Osteocyte (in vitro differentiated cells): ENCODE measurements around the gene CASZ1. TPM values are rescaled to one million over a fixed set of nuclear protein-coding genes. Genes with fewer than 3 reads are reported as not detected.

Experiments
- DNase-seq: peaks from one replicate; pipeline ENCODE4 v3.0.0; 2021; ENCODE audit warnings: mixed read lengths; ENCODE audit not compliant: unreplicated experiment; ENCODE audit errors: extremely low spot score
- H3K27ac Mint-ChIP-seq: one replicate; pipeline ENCODE4 v1.8.0; 2021; ENCODE audit warnings: mild to moderate bottlenecking, mixed read lengths; ENCODE audit not compliant: unreplicated experiment
- H3K27me3 Mint-ChIP-seq: one replicate; pipeline ENCODE4 v1.8.0; 2021; ENCODE audit warnings: mixed read lengths; ENCODE audit not compliant: unreplicated experiment
- H3K36me3 Mint-ChIP-seq: one replicate; pipeline ENCODE4 v1.8.0; 2021; ENCODE audit warnings: mixed read lengths; ENCODE audit not compliant: unreplicated experiment
- H3K4me1 Mint-ChIP-seq: one replicate; pipeline ENCODE4 v1.8.0; 2021; ENCODE audit warnings: mixed read lengths; ENCODE audit not compliant: unreplicated experiment
- H3K4me3 Mint-ChIP-seq: one replicate; pipeline ENCODE4 v1.8.0; 2021; ENCODE audit warnings: mild to moderate bottlenecking, moderate library complexity, mixed read lengths; ENCODE audit not compliant: unreplicated experiment
- H3K9me3 Mint-ChIP-seq: one replicate; pipeline ENCODE4 v1.8.0; 2021; ENCODE audit warnings: mixed read lengths; ENCODE audit not compliant: unreplicated experiment
- total RNA-seq: library from RNA; stranded (reverse); gene quantifications from 2 replicates; pipeline ENCODE4 v1.2.1, GENCODE V29; 2021
- TF ChIP-seq, protein P1 (sequence below): fragments of 200-600 bp; sonication (generic); IDR thresholded peaks from 2 replicates; pipeline ENCODE4 v1.5.0; 2021; ENCODE audit warnings: antibody characterized with exemption, mild to moderate bottlenecking, moderate library complexity

CASZ1 gene
- total RNA-seq, 1 donor from 2014 or later, result 1.2 TPM

DNA sequence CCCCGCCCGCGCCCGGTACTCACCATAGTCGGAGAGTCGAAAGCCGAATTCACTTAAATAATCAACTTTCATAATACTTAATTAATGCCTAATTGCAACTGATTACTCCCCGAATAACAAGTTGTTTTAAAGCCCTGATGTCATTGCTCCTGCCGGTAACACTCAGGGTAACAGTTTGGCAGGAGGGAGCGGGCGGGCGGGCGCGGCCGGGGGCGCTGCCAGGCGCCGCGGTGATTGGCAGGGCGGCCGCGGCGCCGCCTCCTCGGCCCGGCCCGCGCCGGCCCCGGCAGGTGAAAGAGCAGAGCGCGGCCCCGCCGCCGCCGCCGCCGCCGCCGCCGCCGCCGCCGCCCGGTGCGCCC is 102.2 kb downstream of the CASZ1 start:
- peaks cover 9% of the 10 kb centered on the region for H3K27me3 Mint-ChIP-seq
- no peak for DNase-seq

DNA sequence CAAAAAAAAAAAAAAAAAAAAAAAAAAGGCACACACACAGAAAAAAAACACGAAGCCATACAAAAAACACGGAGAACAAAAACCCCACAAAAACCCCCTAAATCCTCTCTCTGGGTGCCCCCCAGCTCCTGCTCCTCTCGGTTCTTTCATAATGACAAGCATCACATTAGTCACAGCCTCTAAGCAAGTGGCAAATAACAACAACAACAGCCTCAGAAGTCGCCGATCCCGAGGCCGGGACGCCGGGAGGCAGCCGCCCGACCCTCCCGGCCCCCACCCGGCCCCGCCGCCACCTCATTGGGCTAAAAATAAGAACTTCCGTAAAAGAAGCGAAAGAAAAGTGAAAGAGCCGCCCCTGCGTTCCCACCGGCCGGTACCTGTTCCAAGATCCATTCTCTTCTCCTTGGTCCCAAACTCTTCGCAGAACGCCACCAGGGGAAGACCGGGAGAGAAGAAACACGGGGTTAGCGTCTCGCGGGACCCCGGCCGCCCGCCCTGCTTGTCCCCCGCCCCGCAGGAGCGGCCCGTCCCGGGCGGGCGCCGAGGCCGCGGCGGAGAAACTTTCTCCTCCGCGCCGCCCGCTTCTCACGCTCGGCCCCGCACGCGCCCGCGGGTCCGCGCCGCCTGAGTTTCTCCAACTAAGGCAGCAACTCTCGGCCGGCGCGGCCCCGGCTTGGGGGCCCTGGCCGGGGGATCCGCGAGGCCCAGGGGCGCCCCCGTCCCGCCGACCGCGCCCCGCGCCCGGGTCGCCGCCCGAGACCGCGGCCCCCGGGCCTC is 102.8 kb downstream of the CASZ1 start:
- Mint-ChIP-seq H3K27ac (no peak overlapping the region), H3K9me3 (no peaks in the 10 kb centered on the region), H3K4me3 (peak overlapping the region; percentile 74), H3K4me1 (peaks cover 4% of the 10 kb centered on the region), H3K36me3 (no peaks in the 10 kb centered on the region), H3K27me3 (peaks cover 9% of the 10 kb centered on the region)
- DNase-seq, result no peak
- TF ChIP-seq, protein P1, sequence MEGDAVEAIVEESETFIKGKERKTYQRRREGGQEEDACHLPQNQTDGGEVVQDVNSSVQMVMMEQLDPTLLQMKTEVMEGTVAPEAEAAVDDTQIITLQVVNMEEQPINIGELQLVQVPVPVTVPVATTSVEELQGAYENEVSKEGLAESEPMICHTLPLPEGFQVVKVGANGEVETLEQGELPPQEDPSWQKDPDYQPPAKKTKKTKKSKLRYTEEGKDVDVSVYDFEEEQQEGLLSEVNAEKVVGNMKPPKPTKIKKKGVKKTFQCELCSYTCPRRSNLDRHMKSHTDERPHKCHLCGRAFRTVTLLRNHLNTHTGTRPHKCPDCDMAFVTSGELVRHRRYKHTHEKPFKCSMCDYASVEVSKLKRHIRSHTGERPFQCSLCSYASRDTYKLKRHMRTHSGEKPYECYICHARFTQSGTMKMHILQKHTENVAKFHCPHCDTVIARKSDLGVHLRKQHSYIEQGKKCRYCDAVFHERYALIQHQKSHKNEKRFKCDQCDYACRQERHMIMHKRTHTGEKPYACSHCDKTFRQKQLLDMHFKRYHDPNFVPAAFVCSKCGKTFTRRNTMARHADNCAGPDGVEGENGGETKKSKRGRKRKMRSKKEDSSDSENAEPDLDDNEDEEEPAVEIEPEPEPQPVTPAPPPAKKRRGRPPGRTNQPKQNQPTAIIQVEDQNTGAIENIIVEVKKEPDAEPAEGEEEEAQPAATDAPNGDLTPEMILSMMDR, result no peak

More for the DNA sequence above, 102.2 kb downstream of the CASZ1 start:
- Mint-ChIP-seq H3K36me3 (no peaks in the 10 kb centered on the region), H3K9me3 (no peaks in the 10 kb centered on the region), H3K27ac (no peak overlapping the region), H3K4me3 (peak overlapping the region; percentile 65), H3K4me1 (peaks cover 4% of the 10 kb centered on the region)
- TF ChIP-seq, protein P1, result no peak

DNA sequence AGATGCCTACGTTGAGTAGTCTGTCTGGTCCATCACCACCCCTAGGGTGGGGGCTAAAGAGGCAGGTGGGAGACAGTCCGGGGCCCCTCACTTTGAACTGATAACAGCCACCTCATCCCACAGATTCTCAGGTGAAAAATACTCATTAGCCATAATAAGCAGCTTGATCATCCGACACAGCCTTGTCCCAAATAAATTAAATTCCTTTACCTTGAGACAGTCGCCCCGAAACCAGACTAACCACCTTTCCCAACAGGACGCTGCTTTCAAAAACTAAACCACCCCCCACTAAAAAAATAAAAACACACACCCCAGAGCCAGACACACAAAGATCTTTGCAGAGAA is 103.3 kb downstream of the CASZ1 start:
- Mint-ChIP-seq H3K27ac (no peak overlapping the region), H3K9me3 (no peaks in the 10 kb centered on the region), H3K4me3 (peak overlapping the region; percentile 74), H3K4me1 (peaks cover 4% of the 10 kb centered on the region), H3K27me3 (peaks cover 9% of the 10 kb centered on the region), H3K36me3 (no peaks in the 10 kb centered on the region)
- no peak for DNase-seq
- TF ChIP-seq, protein P1, result no peak

DNA sequence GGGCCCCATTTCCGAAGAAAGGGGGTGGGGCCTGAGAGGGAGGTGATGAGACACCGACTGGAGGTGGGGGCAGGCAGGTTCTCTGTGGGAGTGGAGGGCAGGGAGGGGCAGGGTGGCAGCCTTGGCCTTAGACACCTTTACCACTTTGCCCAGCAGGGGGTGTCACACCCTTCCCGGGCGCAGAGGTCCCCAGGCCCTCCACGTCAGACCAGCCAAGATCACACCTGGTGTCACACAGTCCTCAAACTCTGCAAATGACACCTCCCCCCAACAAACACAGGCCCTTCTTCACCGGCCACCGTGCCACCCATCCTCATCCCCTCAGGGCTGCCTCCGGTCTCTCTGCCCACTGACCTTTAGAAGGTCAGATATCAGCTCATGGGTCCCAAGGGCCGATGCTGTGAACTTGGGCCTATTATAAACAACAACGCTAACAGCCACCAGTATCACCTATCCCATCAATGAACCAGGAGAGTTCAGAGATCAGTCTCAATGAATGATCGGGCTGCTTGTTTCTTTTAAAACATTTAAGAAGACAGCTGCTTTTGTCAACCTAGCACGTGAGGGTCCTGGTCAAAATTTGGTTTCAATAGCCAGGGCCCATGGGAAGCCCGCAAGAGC is 103.9 kb downstream of the CASZ1 start:
- no peak overlapping the region for H3K27ac Mint-ChIP-seq

DNA sequence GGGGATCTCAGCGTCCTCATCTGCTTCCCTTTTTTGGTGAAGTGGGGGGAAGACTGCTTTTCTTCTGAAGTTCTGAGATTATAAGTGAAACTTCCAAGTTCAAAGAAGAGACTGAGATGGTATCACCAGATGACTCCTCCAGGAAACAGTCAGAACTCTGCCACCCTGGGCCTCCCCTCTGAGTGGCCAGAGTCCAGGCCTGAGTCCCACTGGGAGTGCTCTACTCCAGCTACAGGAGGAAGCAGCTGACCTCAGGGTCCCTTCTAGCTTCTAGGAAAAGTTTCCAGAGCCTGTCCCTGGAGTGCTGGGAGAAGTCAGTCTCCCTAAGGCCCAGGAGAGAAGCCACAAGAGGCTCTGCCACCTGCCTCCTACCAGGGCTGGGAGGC is 104.7 kb downstream of the CASZ1 start:
- Mint-ChIP-seq H3K4me1 (peaks cover 15% of the 10 kb centered on the region), H3K4me3 (no peak overlapping the region), H3K27me3 (peaks cover 4% of the 10 kb centered on the region), H3K27ac (no peak overlapping the region), H3K9me3 (no peaks in the 10 kb centered on the region), H3K36me3 (no peaks in the 10 kb centered on the region)
- TF ChIP-seq, protein P1, result no peak
- no peak for DNase-seq

More for the DNA sequence above, 103.9 kb downstream of the CASZ1 start:
- DNase-seq, result no peak
- TF ChIP-seq, protein P1, result peak; percentile 11
- Mint-ChIP-seq H3K4me3 (peak overlapping the region; percentile 74), H3K36me3 (no peaks in the 10 kb centered on the region), H3K9me3 (no peaks in the 10 kb centered on the region), H3K4me1 (peaks cover 9% of the 10 kb centered on the region), H3K27me3 (peaks cover 6% of the 10 kb centered on the region)
